Endothelial cell of umbilical vein (primary cell): ENCODE data around the gene NECTIN3. TPM values are rescaled to one million over a fixed set of nuclear protein-coding genes. Genes with fewer than 3 reads are reported as not detected.

Experiments used
- BruUV-seq: library from RNA; stranded (reverse); fragments of 400-500 nt; replicated peaks from 2 replicates; lab custom pipeline; 2021; lab: Mats Ljungman, UMichigan
- CTCF ChIA-PET: fragments of 300-600, 350-600 bp; sonication (Branson Sonifier 250); formaldehyde crosslinking; loops from one replicate; lab custom pipeline; 2021; ENCODE audit warnings: antibody characterized with exemption, inconsistent platforms; lab: Charles Lee
- POLR2A ChIA-PET: fragments of 300-600, 350-600 bp; sonication (Branson Sonifier 250); formaldehyde crosslinking; loops from one replicate; lab custom pipeline; 2021; ENCODE audit warnings: antibody characterized with exemption, inconsistent platforms; lab: Charles Lee
- DNase-seq: peaks from one replicate; pipeline ENCODE4 v3.0.0-alpha.2; 2011; ENCODE audit warnings: low read depth, low spot score
- FAIRE-seq: peaks from 2 replicates; lab custom pipeline; 2011; peaks lifted over from hg19 to GRCh38; lab: Jason Lieb, UNC
- H2AFZ ChIP-seq: 2 replicates; pipeline ENCODE4 v1.6.0; 2012; ENCODE audit warnings: low read depth, low read length, control low read depth, inconsistent platforms
- H3K27ac ChIP-seq: 2 replicates; pipeline ENCODE4 v1.5.1; 2011; ENCODE audit warnings: low read depth, mild to moderate bottlenecking, control low read depth, low read length, moderate library complexity; ENCODE audit not compliant: insufficient read depth
- H3K27me3 ChIP-seq, 2 experiments: 2 replicates each; pipeline versions ENCODE4 v1.6.0 to v1.6.1; 2011; ENCODE audit warnings: low read length in 2 of 2, mixed read lengths in 1 of 2; ENCODE audit not compliant: control insufficient read depth in 2 of 2, insufficient read depth in 2 of 2
- H3K36me3 ChIP-seq, 2 experiments: 2 replicates in 1 of 2; 3 replicates in 1 of 2; pipeline ENCODE4 v1.5.1; 2011; ENCODE audit warnings: low read length in 2 of 2, mild to moderate bottlenecking in 1 of 2, moderate library complexity in 1 of 2; ENCODE audit not compliant: control insufficient read depth in 2 of 2, insufficient read depth in 2 of 2; ENCODE audit errors: extremely low read depth in 1 of 2
- H3K4me1 ChIP-seq: 3 replicates; pipeline ENCODE4 v1.5.1; 2011; ENCODE audit warnings: mild to moderate bottlenecking, low read length; ENCODE audit not compliant: control insufficient read depth, insufficient read depth; ENCODE audit errors: extremely low read depth
- H3K4me2 ChIP-seq: 2 replicates; pipeline ENCODE4 v1.6.1; 2011; ENCODE audit warnings: low read length, control low read depth, mixed read lengths; ENCODE audit not compliant: insufficient read depth
- H3K4me3 ChIP-seq, 3 experiments: fragments of 200-600 bp in 1 of 3; sonication (generic), shearing (Covaris generic) in 1 of 3; replicated peaks in 1 of 3; 2 replicates each; pipeline ENCODE4 v1.5.1; 2011 to 2016; ENCODE audit warnings: control low read depth in 3 of 3, low read length in 3 of 3, mild to moderate bottlenecking in 2 of 3, inconsistent platforms in 1 of 3, low read depth in 1 of 3, moderate library complexity in 1 of 3; ENCODE audit not compliant: insufficient read depth in 1 of 3
- H3K79me2 ChIP-seq: 2 replicates; pipeline ENCODE4 v1.6.0; 2012; ENCODE audit warnings: low read length, inconsistent platforms; ENCODE audit not compliant: control insufficient read depth, insufficient read depth
- H3K9ac ChIP-seq: replicated peaks from 2 replicates; pipeline ENCODE3; 2011; ENCODE audit warnings: low read length, control low read depth; ENCODE audit not compliant: insufficient read depth; ENCODE audit errors: extremely low read depth
- H3K9me1 ChIP-seq: replicated peaks from 3 replicates; pipeline ENCODE4 v1.6.0; 2011; ENCODE audit warnings: mild to moderate bottlenecking, low read length; ENCODE audit not compliant: control insufficient read depth, insufficient read depth; ENCODE audit errors: extremely low read depth
- H3K9me3 ChIP-seq: replicated peaks from 2 replicates; pipeline ENCODE4 v1.5.1; 2012; ENCODE audit warnings: low read length, inconsistent platforms; ENCODE audit not compliant: control insufficient read depth, insufficient read depth
- H4K20me1 ChIP-seq: replicated peaks from 2 replicates; pipeline ENCODE3; 2011; ENCODE audit warnings: mild to moderate bottlenecking, low read length; ENCODE audit not compliant: control insufficient read depth, insufficient read depth; ENCODE audit errors: extremely low read depth
- EZH2 ChIP-seq: IDR thresholded peaks from 2 replicates; pipeline ENCODE4 v1.6.1; 2012; ENCODE audit warnings: borderline replicate concordance, low read depth, mild to moderate bottlenecking, moderate library complexity, low read length, inconsistent platforms; ENCODE audit not compliant: severe bottlenecking
- FOS ChIP-seq: IDR thresholded peaks from 2 replicates; pipeline ENCODE4 v1.6.1; 2011; ENCODE audit warnings: mild to moderate bottlenecking, low read length, moderate library complexity, borderline replicate concordance; ENCODE audit not compliant: insufficient read depth
- GATA2 ChIP-seq: IDR thresholded peaks from 2 replicates; pipeline ENCODE4 v1.7.0; 2011; ENCODE audit warnings: low read depth, mild to moderate bottlenecking, moderate library complexity, mixed read lengths, low read length; ENCODE audit not compliant: insufficient read length, insufficient read depth
- JUN ChIP-seq: IDR thresholded peaks from 2 replicates; pipeline ENCODE4 v1.6.1; 2011; ENCODE audit warnings: borderline replicate concordance, low read depth; ENCODE audit not compliant: insufficient read length, insufficient read depth
- MYC ChIP-seq: IDR thresholded peaks from one replicate; pipeline ENCODE4 v1.6.1; 2011; ENCODE audit warnings: mild to moderate bottlenecking, low read depth, low read length
- POLR2A ChIP-seq: IDR thresholded peaks from 2 replicates; pipeline ENCODE4 v1.6.1; 2012; ENCODE audit warnings: low read depth, mild to moderate bottlenecking, control low read depth, low read length
- POLR2AphosphoS5 ChIP-seq: IDR thresholded peaks from 2 replicates; pipeline ENCODE4 v1.6.1; 2012; ENCODE audit warnings: low read depth, mild to moderate bottlenecking, control low read depth, low read length, moderate library complexity; ENCODE audit not compliant: insufficient read depth
- dilution Hi-C: fragments of 300-500 bp; cut with MboI; formaldehyde crosslinking; loops from one replicate; pipeline ENCODE4 v1.15.0; 2019; ENCODE audit warnings: low sequenced_read_pairs; ENCODE audit not compliant: extremely low pct_ligation_motif_present
- intact Hi-C: fragments of 100-400 bp; cut with micrococcal nuclease; formaldehyde crosslinking; loops from one replicate; pipeline ENCODE4 v1.10.0; 2022
- polyA plus RNA-seq, 4 experiments: library from polyadenylated mRNA; depleted of rRNA in 3 of 4; stranded (reverse) in 3 of 4; unstranded in 1 of 4; fragments of >200 nt; gene quantifications; 2 replicates each; pipeline versions ENCODE4 v1.2.1 to v1.2.3, GENCODE V29; 2011 to 2012; ENCODE audit warnings: missing spikeins in 1 of 4
- total RNA-seq: library from RNA; stranded (reverse); gene quantifications from 2 replicates; pipeline ENCODE4 v1.2.3, GENCODE V29; 2021
- TF ChIP-seq, protein P1 (sequence below), 2 donors: IDR thresholded peaks; 1 replicate in 1 of 2; 2 replicates in 1 of 2; pipeline ENCODE4 v1.5.1; 2011; ENCODE audit warnings: low read length in 2 of 2, mild to moderate bottlenecking in 2 of 2, moderate library complexity in 2 of 2, control low read depth in 1 of 2, inconsistent platforms in 1 of 2, low read depth in 1 of 2; ENCODE audit not compliant: insufficient read depth in 1 of 2; ENCODE audit errors: extremely low read depth in 1 of 2
- TF ChIP-seq, protein P2 (sequence below): IDR thresholded peaks from 2 replicates; pipeline ENCODE4 v1.6.1; 2011; ENCODE audit not compliant: insufficient read depth, insufficient read length

NECTIN3 gene
- total and polyA plus RNA-seq, 2 donors (not counting 3 experiments of a cell fraction or from before 2014, with no cell fraction given) = 14.3 to 26.9 TPM

DNA sequence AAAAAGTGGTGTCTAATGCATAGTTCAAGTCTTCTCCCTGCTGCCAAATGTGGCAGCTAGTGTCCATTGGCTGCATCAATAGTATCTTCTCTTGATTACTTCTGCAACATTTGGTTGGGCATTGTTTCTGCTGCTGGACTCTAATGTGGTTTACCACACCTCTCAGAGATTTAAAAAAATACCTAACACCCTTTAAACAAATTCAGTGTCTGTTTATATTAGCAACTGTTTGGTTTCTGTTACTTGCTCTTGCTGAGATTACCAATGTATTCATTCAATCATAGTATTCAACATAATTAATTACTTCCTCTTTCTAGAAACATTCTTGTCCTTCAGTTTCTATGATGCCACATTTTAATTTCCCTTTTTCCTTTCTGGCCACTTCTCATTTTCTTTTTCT, 20.3 kb upstream of the NECTIN3 start:
- TF ChIP-seq JUN (no peak), GATA2 (no peak), POLR2AphosphoS5 (no peak), FOS (no peak), MYC (no peak), EZH2 (no peak), POLR2A (no peak)
- TF ChIP-seq, protein P1, sequence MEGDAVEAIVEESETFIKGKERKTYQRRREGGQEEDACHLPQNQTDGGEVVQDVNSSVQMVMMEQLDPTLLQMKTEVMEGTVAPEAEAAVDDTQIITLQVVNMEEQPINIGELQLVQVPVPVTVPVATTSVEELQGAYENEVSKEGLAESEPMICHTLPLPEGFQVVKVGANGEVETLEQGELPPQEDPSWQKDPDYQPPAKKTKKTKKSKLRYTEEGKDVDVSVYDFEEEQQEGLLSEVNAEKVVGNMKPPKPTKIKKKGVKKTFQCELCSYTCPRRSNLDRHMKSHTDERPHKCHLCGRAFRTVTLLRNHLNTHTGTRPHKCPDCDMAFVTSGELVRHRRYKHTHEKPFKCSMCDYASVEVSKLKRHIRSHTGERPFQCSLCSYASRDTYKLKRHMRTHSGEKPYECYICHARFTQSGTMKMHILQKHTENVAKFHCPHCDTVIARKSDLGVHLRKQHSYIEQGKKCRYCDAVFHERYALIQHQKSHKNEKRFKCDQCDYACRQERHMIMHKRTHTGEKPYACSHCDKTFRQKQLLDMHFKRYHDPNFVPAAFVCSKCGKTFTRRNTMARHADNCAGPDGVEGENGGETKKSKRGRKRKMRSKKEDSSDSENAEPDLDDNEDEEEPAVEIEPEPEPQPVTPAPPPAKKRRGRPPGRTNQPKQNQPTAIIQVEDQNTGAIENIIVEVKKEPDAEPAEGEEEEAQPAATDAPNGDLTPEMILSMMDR (IDR thresholded peaks at IDR 0.05; ENCODE audit: extremely low read depth in 1 of 2, insufficient read depth in 1 of 2, low read depth in 1 of 2, low read length in 2 of 2) = no peak
- TF ChIP-seq, protein P2, sequence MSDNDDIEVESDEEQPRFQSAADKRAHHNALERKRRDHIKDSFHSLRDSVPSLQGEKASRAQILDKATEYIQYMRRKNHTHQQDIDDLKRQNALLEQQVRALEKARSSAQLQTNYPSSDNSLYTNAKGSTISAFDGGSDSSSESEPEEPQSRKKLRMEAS = no peak
- Histone ChIP-seq H3K36me3 (no peaks in the 10 kb centered on the region), H3K9me1 (no peaks in the 10 kb centered on the region), H3K4me1 (no peaks in the 10 kb centered on the region), H4K20me1 (no peaks in the 10 kb centered on the region), H3K9ac (no peak overlapping the region), H3K27me3 (peaks cover 0 to 3% of the 10 kb centered on the region in 2 experiments), H3K4me3 (no peak overlapping the region), H3K9me3 (no peaks in the 10 kb centered on the region), H3K79me2 (no peaks in the 10 kb centered on the region), H3K27ac (no peak overlapping the region), H2AFZ (no peak overlapping the region), H3K4me2 (no peak overlapping the region)
- no peak for DNase-seq
- POLR2A ChIA-PET = no interaction called here
- FAIRE-seq = no peak
- dilution Hi-C loops = no loop called here
- CTCF ChIA-PET = no interaction called here
- no TSS peak for BruUV-seq
- intact Hi-C loops = no loop called here
